Sigmoid colon (tissue), 7 donors: ENCODE data around the gene OR10A3. TPM values are rescaled to one million over a fixed set of nuclear protein-coding genes. Genes with fewer than 3 reads are reported as not detected.

Experiments
- DNase-seq: peaks from one replicate; pipeline ENCODE4 v3.0.0-alpha.2; 2019
- H3K27ac ChIP-seq, 4 donors: fragments of 200-600 bp; sonication (generic); one replicate each; pipeline ENCODE4 v1.5.1; 2016 to 2019; ENCODE audit warnings: mild to moderate bottlenecking in 1 of 4
- H3K27me3 ChIP-seq, 3 donors: fragments of 200-600 bp; sonication (generic); one replicate each; pipeline ENCODE4 v1.5.1; 2019; ENCODE audit warnings: mild to moderate bottlenecking in 1 of 3
- H3K36me3 ChIP-seq, 4 donors: fragments of 200-600 bp; sonication (generic); one replicate each; pipeline ENCODE4 v1.5.1; 2016 to 2019
- H3K4me1 ChIP-seq, 4 donors: fragments of 200-600 bp; sonication (generic); one replicate each; pipeline ENCODE4 v1.5.1; 2017 to 2019
- H3K4me3 ChIP-seq, 4 donors: fragments of 200-600 bp; sonication (generic); one replicate each; pipeline ENCODE4 v1.5.1; 2017 to 2019; ENCODE audit warnings: mild to moderate bottlenecking in 2 of 4, moderate library complexity in 1 of 4
- H3K9me3 ChIP-seq, 4 donors: fragments of 200-600 bp in 3 of 4; sonication (generic) in 3 of 4; one replicate each; pipeline versions ENCODE4 v1.5.1 to v1.6.1; 2013 to 2019
- EP300 ChIP-seq, 4 donors: sonication (generic); formaldehyde crosslinking; IDR thresholded peaks; one replicate each; pipeline ENCODE4 v1.6.1; 2017; ENCODE audit warnings: antibody characterized with exemption in 4 of 4
- POLR2A ChIP-seq, 2 donors: fragments of 450-650 bp; IDR thresholded peaks; one replicate each; pipeline ENCODE4 v1.6.1; 2016; ENCODE audit warnings: antibody characterized with exemption in 2 of 2, mild to moderate bottlenecking in 2 of 2, moderate library complexity in 2 of 2
- POLR2AphosphoS5 ChIP-seq, 4 donors: sonication (generic); formaldehyde crosslinking; IDR thresholded peaks; one replicate each; pipeline ENCODE4 v1.6.1; 2017; ENCODE audit warnings: antibody characterized with exemption in 4 of 4
- WGBS, 2 donors: extraction: QIAGEN DNeasy Blood & Tissue Kit; methylation state at CpG; one replicate each; pipeline ENCODE4 v1.1.7; 2013; 5-methylcytosine and 5-hydroxymethylcytosine counted together
- intact Hi-C: fragments of 100-400 bp; cut with DNase I; formaldehyde crosslinking; loops from one replicate; pipeline ENCODE4 v1.15.1; 2023
- polyA plus RNA-seq, 3 donors: library from polyadenylated mRNA; stranded (reverse); fragments of 200-250 nt; gene quantifications; one replicate each; pipeline ENCODE4 v1.2.3, GENCODE V29; 2013
- total RNA-seq, 4 donors: library from RNA; depleted of rRNA; stranded (reverse); fragments of >200 nt; gene quantifications; one replicate each; pipeline ENCODE4 v1.1.0, GENCODE V29; 2016
- TF ChIP-seq, protein P1 (sequence below), 4 experiments: fragments of 450-650 bp in 3 of 4; fragments of 200-600 bp in 1 of 4; IDR thresholded peaks; one replicate each; pipeline ENCODE4 v1.5.1; 2016 to 2019; ENCODE audit warnings: antibody characterized with exemption in 4 of 4, mild to moderate bottlenecking in 3 of 4, moderate library complexity in 2 of 4
- donor health status: healthy with polysubstance abuse.
- donor health status: Bipolar disorder and iron deficiency.
- donor health status: healthy.

OR10A3 gene
- total and polyA plus RNA-seq, 7 donors = not detected

- no peaks in the 10 kb centered on the region for H3K4me1 ChIP-seq
- H3K27ac ChIP-seq = no peak overlapping the region
- H3K9me3 ChIP-seq = no peaks in the 10 kb centered on the region
- DNase-seq = no peak
- H3K27me3 ChIP-seq = no peaks in the 10 kb centered on the region
- intact Hi-C loops = no loop called here
- no peak overlapping the region for H3K4me3 ChIP-seq
- WGBS, 2 donors = 47 to 58% methylated on average over 2 of the region's 2 CpGs
- no peaks in the 10 kb centered on the region for H3K36me3 ChIP-seq
- TF ChIP-seq EP300 (IDR thresholded peaks at IDR 0.05) = no peak
- TF ChIP-seq POLR2AphosphoS5 (IDR thresholded peaks at IDR 0.05) = no peak
- TF ChIP-seq, protein P1, sequence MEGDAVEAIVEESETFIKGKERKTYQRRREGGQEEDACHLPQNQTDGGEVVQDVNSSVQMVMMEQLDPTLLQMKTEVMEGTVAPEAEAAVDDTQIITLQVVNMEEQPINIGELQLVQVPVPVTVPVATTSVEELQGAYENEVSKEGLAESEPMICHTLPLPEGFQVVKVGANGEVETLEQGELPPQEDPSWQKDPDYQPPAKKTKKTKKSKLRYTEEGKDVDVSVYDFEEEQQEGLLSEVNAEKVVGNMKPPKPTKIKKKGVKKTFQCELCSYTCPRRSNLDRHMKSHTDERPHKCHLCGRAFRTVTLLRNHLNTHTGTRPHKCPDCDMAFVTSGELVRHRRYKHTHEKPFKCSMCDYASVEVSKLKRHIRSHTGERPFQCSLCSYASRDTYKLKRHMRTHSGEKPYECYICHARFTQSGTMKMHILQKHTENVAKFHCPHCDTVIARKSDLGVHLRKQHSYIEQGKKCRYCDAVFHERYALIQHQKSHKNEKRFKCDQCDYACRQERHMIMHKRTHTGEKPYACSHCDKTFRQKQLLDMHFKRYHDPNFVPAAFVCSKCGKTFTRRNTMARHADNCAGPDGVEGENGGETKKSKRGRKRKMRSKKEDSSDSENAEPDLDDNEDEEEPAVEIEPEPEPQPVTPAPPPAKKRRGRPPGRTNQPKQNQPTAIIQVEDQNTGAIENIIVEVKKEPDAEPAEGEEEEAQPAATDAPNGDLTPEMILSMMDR (IDR thresholded peaks at IDR 0.05) = no peak
- TF ChIP-seq POLR2A (IDR thresholded peaks at IDR 0.05) = no peak
These were observed 31.2 kb downstream of the OR10A3 start for GRCh38 chr11:7910286-7910788.

DNA sequence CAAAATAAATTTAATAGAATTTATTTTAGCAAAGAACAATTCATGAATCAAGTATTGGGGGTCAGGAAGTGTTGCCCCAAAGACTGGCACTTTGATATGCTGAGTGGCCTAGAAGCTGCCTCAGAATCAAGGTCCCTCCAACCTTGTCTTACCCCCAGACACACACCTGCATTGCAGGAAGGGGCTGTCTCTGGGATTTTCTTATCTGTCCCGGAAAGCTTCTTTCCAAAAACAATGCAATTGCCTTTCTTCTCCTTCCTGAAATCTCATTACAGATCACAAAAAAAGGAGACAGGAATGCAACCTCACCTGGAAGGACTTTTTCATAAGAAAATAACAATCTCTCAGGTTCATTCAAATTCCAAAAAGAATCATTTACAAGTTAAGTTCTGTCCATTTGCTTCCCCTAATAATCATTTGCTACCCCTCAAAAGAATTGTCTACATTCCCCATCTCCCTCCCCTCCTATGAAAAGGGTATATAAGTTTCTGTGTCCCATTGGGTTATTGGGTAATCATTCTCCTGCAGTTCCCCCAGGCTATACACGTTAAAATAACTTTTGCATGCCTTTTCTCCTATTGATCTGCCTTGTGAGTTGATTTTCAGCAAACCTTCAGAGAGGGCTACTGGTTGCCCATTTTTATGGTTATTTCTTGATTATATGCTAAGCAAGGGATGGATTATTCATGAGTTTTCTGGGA is 31.8 kb downstream of the OR10A3 start:
- no peak for TF ChIP-seq EP300 (IDR thresholded peaks at IDR 0.05)
- TF ChIP-seq, protein P1 (IDR thresholded peaks at IDR 0.05) = no peak
- TF ChIP-seq POLR2A (IDR thresholded peaks at IDR 0.05) = no peak
- no peak for TF ChIP-seq POLR2AphosphoS5 (IDR thresholded peaks at IDR 0.05)
- H3K36me3 ChIP-seq = no peaks in the 10 kb centered on the region
- no peaks in the 10 kb centered on the region for H3K27me3 ChIP-seq

GRCh38 chr11:7907121-7907520 is 34.4 kb downstream of the OR10A3 start:
- intact Hi-C loops = no loop called here
- H3K27ac ChIP-seq = no peak overlapping the region

More for the DNA sequence above, 31.8 kb downstream of the OR10A3 start:
- no peak overlapping the region for H3K27ac ChIP-seq
- no peaks in the 10 kb centered on the region for H3K9me3 ChIP-seq
- no peak overlapping the region for H3K4me3 ChIP-seq
- no peak for DNase-seq
- H3K4me1 ChIP-seq = no peaks in the 10 kb centered on the region
- intact Hi-C loops = no loop called here
- whole genome bisulfite sequencing, 2 donors = 59 to 73% methylated on average over 2 of the region's 2 CpGs

DNA sequence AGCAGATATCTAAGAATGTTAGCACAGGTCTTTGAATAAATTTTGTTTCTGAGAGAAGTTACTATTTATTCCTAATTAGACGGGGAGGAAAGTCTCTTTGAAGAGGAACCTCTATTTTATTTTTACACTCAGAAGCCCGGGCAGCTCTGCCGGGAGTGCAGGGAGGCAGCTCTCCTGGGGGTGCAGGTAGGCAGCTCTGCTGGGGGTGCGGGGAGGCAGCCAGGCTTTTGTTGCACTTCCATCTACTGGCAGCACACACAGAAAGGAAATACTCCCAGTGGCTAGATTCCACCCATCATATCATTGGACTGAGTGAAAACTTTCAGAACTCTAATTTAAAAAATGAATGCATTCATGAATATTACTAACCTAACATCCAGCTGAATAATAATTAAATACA is 35.0 kb downstream of the OR10A3 start:
- no peaks in the 10 kb centered on the region for H3K36me3 ChIP-seq
- TF ChIP-seq, protein P1 (IDR thresholded peaks at IDR 0.05) = no peak
- no peak for TF ChIP-seq EP300 (IDR thresholded peaks at IDR 0.05)
- TF ChIP-seq POLR2AphosphoS5 (IDR thresholded peaks at IDR 0.05) = no peak
- no peak for TF ChIP-seq POLR2A (IDR thresholded peaks at IDR 0.05)
- 22 to 38% methylated on average over 4 of the region's 4 CpGs for WGBS, 2 donors
- DNase-seq = no peak
- no peak overlapping the region for H3K27ac ChIP-seq
- intact Hi-C loops = no loop called here
- no peaks in the 10 kb centered on the region for H3K27me3 ChIP-seq
- H3K4me1 ChIP-seq = no peaks in the 10 kb centered on the region
- H3K9me3 ChIP-seq = no peaks in the 10 kb centered on the region
- no peak overlapping the region for H3K4me3 ChIP-seq

More at GRCh38 chr11:7907121-7907520, 34.4 kb downstream of the OR10A3 start:
- H3K36me3 ChIP-seq = no peaks in the 10 kb centered on the region
- 56 to 57% methylated on average over 3 of the region's 3 CpGs for WGBS, 2 donors
- TF ChIP-seq POLR2AphosphoS5 (IDR thresholded peaks at IDR 0.05) (no peak), EP300 (IDR thresholded peaks at IDR 0.05) (no peak), POLR2A (IDR thresholded peaks at IDR 0.05) (no peak)
- TF ChIP-seq, protein P1 (IDR thresholded peaks at IDR 0.05) = no peak
- H3K4me1 ChIP-seq = no peaks in the 10 kb centered on the region
- H3K9me3 ChIP-seq = no peaks in the 10 kb centered on the region
- H3K27me3 ChIP-seq = no peaks in the 10 kb centered on the region
- no peak overlapping the region for H3K4me3 ChIP-seq
- DNase-seq = no peak
